HCT116 (cell line): ENCODE measurements around the gene TEDC1. TPM values are rescaled to one million over a fixed set of nuclear protein-coding genes. Genes with fewer than 3 reads are reported as not detected.

Experiments used
- ATAC-seq: fragments of 200-7000 bp; cut with Tn5 transposase; 2 replicates; pipeline ENCODE4 v1.9.1; 2020; ENCODE audit warnings: mild to moderate bottlenecking, moderate library complexity
- BruUV-seq: library from RNA; stranded (reverse); fragments of 400-500 nt; replicated peaks from 2 replicates; lab custom pipeline; 2021; lab: Mats Ljungman, UMichigan
- CTCF ChIA-PET: fragments of 300-600 bp; sonication (Branson Sonifier 250); formaldehyde crosslinking; loops from one replicate; lab custom pipeline; 2021; ENCODE audit warnings: antibody characterized with exemption; lab: Charles Lee
- POLR2A ChIA-PET: fragments of 300-600, 350-600 bp; sonication (Branson Sonifier 250); formaldehyde crosslinking; loops from one replicate; lab custom pipeline; 2021; ENCODE audit warnings: antibody characterized with exemption; lab: Charles Lee
- RAD21 ChIA-PET, 2 experiments: fragments of 300-600 bp; sonication (Branson Sonifier 250); formaldehyde crosslinking; loops; one replicate each; lab custom pipeline; 2023; ENCODE audit warnings: low total read pairs in 2 of 2; ENCODE audit not compliant: uncharacterized antibody in 2 of 2, unreplicated experiment in 2 of 2, low non-redundant PET in 1 of 2; lab: Charles Lee
- DNase-seq: peaks from one replicate; pipeline ENCODE4 v3.0.0-alpha.2; 2010; ENCODE audit warnings: low read depth, low spot score
- H2AFZ ChIP-seq: fragments of 200-600 bp; shearing (Covaris generic), sonication (generic); 2 replicates; pipeline ENCODE4 v1.6.1; 2017; ENCODE audit warnings: low read depth, mixed run types, mixed read lengths, antibody characterized with exemption, low read length; ENCODE audit not compliant: poor library complexity, severe bottlenecking
- H3K27ac ChIP-seq: 2 replicates; pipeline ENCODE4 v1.5.1; 2012; ENCODE audit warnings: low read depth, low read length
- H3K27me3 ChIP-seq: fragments of 200-600 bp; sonication (generic); 2 replicates; pipeline ENCODE4 v1.6.1; 2016; ENCODE audit warnings: mixed run types, low read length, mixed read lengths; ENCODE audit not compliant: insufficient read depth
- H3K36me3 ChIP-seq, 2 experiments: fragments of 200-500 bp in 1 of 2; fragments of 200-600 bp in 1 of 2; sonication (Bioruptor generic) in 1 of 2; sonication (generic) in 1 of 2; 2 replicates each; pipeline versions ENCODE4 v1.5.1 to v1.6.1; 2014 to 2016; ENCODE audit warnings: low read length in 2 of 2, inconsistent platforms in 1 of 2, mixed read lengths in 1 of 2, mixed run types in 1 of 2; ENCODE audit not compliant: insufficient read depth in 2 of 2, control insufficient read depth in 1 of 2
- H3K4me1 ChIP-seq, 2 experiments: fragments of 200-600 bp in 1 of 2; sonication (generic) in 1 of 2; 2 replicates each; pipeline versions ENCODE4 v1.5.1 to v1.6.1; 2012 to 2017; ENCODE audit warnings: low read length in 2 of 2, inconsistent platforms in 1 of 2, mild to moderate bottlenecking in 1 of 2, mixed read lengths in 1 of 2, mixed run types in 1 of 2, moderate library complexity in 1 of 2; ENCODE audit not compliant: insufficient read depth in 2 of 2, control insufficient read depth in 1 of 2
- H3K4me2 ChIP-seq: fragments of 200-600 bp; sonication (generic); 2 replicates; pipeline ENCODE4 v1.6.1; 2017; ENCODE audit warnings: mixed run types, low read length, mixed read lengths
- H3K4me3 ChIP-seq, 2 experiments: fragments of 200-600 bp in 1 of 2; sonication (generic) in 1 of 2; replicated peaks in 1 of 2; 2 replicates each; pipeline ENCODE4 v1.5.1; 2011 to 2016; ENCODE audit warnings: low read length in 2 of 2, control low read depth in 1 of 2, low read depth in 1 of 2, mild to moderate bottlenecking in 1 of 2, mixed read lengths in 1 of 2, mixed run types in 1 of 2
- H3K79me2 ChIP-seq: fragments of 200-600 bp; sonication (generic); 2 replicates; pipeline ENCODE4 v1.6.1; 2017; ENCODE audit warnings: mild to moderate bottlenecking, mixed run types, low read length, moderate library complexity, mixed read lengths; ENCODE audit not compliant: insufficient read depth
- H3K9ac ChIP-seq: fragments of 200-600 bp; sonication (generic); 2 replicates; pipeline ENCODE4 v1.6.1; 2016; ENCODE audit warnings: low read length, mixed read lengths
- H3K9me2 ChIP-seq: fragments of 200-600 bp; sonication (generic), shearing (Covaris generic); 2 replicates; pipeline ENCODE4 v1.6.1; 2017; ENCODE audit warnings: mixed run types, mild to moderate bottlenecking, moderate library complexity; ENCODE audit not compliant: insufficient read depth
- H3K9me3 ChIP-seq, 2 experiments: fragments of 200-500 bp in 1 of 2; fragments of 200-600 bp in 1 of 2; sonication (Bioruptor generic) in 1 of 2; sonication (generic) in 1 of 2; 2 replicates each; pipeline ENCODE4 v1.6.1; 2014 to 2017; ENCODE audit warnings: low read length in 2 of 2, mixed read lengths in 2 of 2, inconsistent platforms in 1 of 2, low read depth in 1 of 2, mild to moderate bottlenecking in 1 of 2, mixed run types in 1 of 2, moderate library complexity in 1 of 2; ENCODE audit not compliant: control insufficient read depth in 1 of 2, insufficient read depth in 1 of 2
- H4K20me1 ChIP-seq: fragments of 200-600 bp; sonication (generic), shearing (Covaris generic); 2 replicates; pipeline ENCODE4 v1.6.1; 2017; ENCODE audit warnings: mixed run types, mild to moderate bottlenecking, moderate library complexity; ENCODE audit not compliant: insufficient read depth
- EGR1 ChIP-seq: IDR thresholded peaks from 2 replicates; pipeline ENCODE4 v1.6.1; 2012; ENCODE audit warnings: low read depth
- EZH2phosphoT487 ChIP-seq: fragments of 200-600 bp; IDR thresholded peaks from 2 replicates; pipeline ENCODE4 v1.6.1; 2018; ENCODE audit warnings: antibody characterized with exemption, borderline replicate concordance
- JUND ChIP-seq: IDR thresholded peaks from 2 replicates; pipeline ENCODE4 v1.6.1; 2012
- POLR2A ChIP-seq: IDR thresholded peaks from 2 replicates; pipeline ENCODE4 v1.7.0; 2011; ENCODE audit warnings: borderline replicate concordance; ENCODE audit not compliant: insufficient read depth, insufficient read length; ENCODE audit errors: extremely low read depth
- RAD21 ChIP-seq: IDR thresholded peaks from 2 replicates; pipeline ENCODE4 v1.6.1; 2012; ENCODE audit warnings: low read depth, mild to moderate bottlenecking
- SIN3A ChIP-seq: IDR thresholded peaks from 2 replicates; pipeline ENCODE4 v1.6.1; 2012; ENCODE audit warnings: low read depth
- TCF7L2 ChIP-seq: IDR thresholded peaks from 2 replicates; pipeline ENCODE4 v1.7.0; 2011; ENCODE audit warnings: borderline replicate concordance, inconsistent platforms; ENCODE audit not compliant: insufficient read depth, insufficient read length; ENCODE audit errors: extremely low read depth
- ZFX ChIP-seq: fragments of 450-650 bp; IDR thresholded peaks from 2 replicates; pipeline ENCODE4 v1.6.1; 2017
- intact Hi-C: fragments of 100-400 bp; cut with micrococcal nuclease; formaldehyde crosslinking; loops from 2 replicates; pipeline ENCODE4 v1.10.0; 2022
- total RNA-seq: library from RNA; stranded (reverse); gene quantifications from one replicate; pipeline ENCODE4 v1.2.1, GENCODE V29; 2021; ENCODE audit not compliant: unreplicated experiment
- TF ChIP-seq, protein P1 (sequence below): IDR thresholded peaks from 2 replicates; pipeline ENCODE4 v1.6.1; 2012
- TF ChIP-seq, protein P2 (sequence below): IDR thresholded peaks from 2 replicates; pipeline ENCODE4 v1.6.1; 2012; ENCODE audit warnings: low read depth
- TF ChIP-seq, protein P3 (sequence below), 3 experiments: fragments of 200-600 bp in 1 of 3; sonication (generic) in 1 of 3; IDR thresholded peaks in 2 of 3; conservative IDR thresholded peaks in 1 of 3; 2 replicates each; pipeline ENCODE4 v1.5.1; 2012 to 2017; ENCODE audit warnings: low read depth in 2 of 3, low read length in 2 of 3, antibody characterized with exemption in 1 of 3, borderline replicate concordance in 1 of 3, control low read depth in 1 of 3, mild to moderate bottlenecking in 1 of 3, mixed read lengths in 1 of 3, mixed run types in 1 of 3, moderate library complexity in 1 of 3; ENCODE audit not compliant: insufficient read depth in 1 of 3

Gene TEDC1
- total RNA-seq, 1 experiment from 2014 or later, result 40.4 TPM

DNA sequence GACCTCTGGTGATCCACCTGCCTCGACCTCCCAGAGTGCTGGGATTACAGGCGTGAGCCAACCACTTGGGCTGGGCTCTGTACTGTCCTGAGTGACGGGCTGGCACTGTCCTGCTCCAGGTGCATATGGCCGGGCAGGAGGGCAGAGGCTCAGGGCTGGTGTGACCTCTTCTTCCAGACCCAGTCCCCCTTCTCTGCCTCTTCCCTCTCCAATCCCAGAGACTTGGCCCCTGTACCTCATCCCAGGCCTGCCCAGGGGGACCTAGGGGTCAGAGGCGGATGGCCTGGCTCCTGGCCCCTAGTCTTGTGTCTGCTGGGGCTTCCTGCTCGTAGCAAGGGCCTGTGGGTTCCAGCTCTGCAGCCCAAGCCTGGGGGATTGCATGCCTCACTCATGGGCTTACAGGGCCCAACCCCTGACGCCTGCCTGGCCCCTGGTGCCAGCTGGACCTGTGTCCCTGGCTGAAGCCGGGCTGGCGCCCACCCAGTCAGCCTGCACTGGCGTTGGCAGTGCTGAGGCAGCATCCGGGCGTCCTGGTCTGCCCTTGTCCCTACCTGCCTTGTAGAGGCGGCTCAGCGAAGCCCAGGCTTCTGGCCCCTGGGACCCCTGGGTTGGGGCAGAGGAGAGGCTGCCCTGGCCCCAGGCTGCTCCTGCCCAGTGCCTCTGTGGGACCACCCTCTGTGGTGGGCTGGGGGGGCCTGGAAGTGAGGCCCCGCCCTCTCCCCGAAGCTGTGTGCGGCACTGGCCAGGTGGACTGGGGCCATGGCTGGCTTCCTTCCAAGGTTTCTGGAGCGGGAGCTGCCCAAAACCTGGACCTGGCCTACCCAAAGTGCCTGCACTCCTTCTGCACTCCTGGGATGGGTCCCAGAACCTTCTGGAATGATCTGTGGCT is 4.3 kb downstream of the TEDC1 start:
- Histone ChIP-seq H3K4me1 (peaks cover 4 to 9% of the 10 kb centered on the region in 2 experiments; a peak in 3 of 4 replicates), H3K27ac (no peak overlapping the region; the same call in 1 of the 2 replicates), H3K4me3 (no peak overlapping the region), H3K27me3 (no peaks in the 10 kb centered on the region), H2AFZ (no peak overlapping the region)
- no peak for DNase-seq
- no peak for TF ChIP-seq ZFX
- no peak for TF ChIP-seq EZH2phosphoT487
- TF ChIP-seq, protein P1, sequence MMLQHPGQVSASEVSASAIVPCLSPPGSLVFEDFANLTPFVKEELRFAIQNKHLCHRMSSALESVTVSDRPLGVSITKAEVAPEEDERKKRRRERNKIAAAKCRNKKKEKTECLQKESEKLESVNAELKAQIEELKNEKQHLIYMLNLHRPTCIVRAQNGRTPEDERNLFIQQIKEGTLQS, result no peak
- TF ChIP-seq, protein P2, sequence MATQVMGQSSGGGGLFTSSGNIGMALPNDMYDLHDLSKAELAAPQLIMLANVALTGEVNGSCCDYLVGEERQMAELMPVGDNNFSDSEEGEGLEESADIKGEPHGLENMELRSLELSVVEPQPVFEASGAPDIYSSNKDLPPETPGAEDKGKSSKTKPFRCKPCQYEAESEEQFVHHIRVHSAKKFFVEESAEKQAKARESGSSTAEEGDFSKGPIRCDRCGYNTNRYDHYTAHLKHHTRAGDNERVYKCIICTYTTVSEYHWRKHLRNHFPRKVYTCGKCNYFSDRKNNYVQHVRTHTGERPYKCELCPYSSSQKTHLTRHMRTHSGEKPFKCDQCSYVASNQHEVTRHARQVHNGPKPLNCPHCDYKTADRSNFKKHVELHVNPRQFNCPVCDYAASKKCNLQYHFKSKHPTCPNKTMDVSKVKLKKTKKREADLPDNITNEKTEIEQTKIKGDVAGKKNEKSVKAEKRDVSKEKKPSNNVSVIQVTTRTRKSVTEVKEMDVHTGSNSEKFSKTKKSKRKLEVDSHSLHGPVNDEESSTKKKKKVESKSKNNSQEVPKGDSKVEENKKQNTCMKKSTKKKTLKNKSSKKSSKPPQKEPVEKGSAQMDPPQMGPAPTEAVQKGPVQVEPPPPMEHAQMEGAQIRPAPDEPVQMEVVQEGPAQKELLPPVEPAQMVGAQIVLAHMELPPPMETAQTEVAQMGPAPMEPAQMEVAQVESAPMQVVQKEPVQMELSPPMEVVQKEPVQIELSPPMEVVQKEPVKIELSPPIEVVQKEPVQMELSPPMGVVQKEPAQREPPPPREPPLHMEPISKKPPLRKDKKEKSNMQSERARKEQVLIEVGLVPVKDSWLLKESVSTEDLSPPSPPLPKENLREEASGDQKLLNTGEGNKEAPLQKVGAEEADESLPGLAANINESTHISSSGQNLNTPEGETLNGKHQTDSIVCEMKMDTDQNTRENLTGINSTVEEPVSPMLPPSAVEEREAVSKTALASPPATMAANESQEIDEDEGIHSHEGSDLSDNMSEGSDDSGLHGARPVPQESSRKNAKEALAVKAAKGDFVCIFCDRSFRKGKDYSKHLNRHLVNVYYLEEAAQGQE, result no peak
- no peak for TF ChIP-seq JUND
- no peak for TF ChIP-seq RAD21
- no peak for TF ChIP-seq SIN3A
- no peak for TF ChIP-seq TCF7L2
- TF ChIP-seq, protein P3, sequence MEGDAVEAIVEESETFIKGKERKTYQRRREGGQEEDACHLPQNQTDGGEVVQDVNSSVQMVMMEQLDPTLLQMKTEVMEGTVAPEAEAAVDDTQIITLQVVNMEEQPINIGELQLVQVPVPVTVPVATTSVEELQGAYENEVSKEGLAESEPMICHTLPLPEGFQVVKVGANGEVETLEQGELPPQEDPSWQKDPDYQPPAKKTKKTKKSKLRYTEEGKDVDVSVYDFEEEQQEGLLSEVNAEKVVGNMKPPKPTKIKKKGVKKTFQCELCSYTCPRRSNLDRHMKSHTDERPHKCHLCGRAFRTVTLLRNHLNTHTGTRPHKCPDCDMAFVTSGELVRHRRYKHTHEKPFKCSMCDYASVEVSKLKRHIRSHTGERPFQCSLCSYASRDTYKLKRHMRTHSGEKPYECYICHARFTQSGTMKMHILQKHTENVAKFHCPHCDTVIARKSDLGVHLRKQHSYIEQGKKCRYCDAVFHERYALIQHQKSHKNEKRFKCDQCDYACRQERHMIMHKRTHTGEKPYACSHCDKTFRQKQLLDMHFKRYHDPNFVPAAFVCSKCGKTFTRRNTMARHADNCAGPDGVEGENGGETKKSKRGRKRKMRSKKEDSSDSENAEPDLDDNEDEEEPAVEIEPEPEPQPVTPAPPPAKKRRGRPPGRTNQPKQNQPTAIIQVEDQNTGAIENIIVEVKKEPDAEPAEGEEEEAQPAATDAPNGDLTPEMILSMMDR (IDR thresholded peaks at IDR 0.05 in 2 of 3, conservative IDR thresholded peaks at IDR 0.05 in 1 of 3; ENCODE audit: borderline replicate concordance in 1 of 3, insufficient read depth in 1 of 3, low read depth in 2 of 3, low read length in 2 of 3), result no peak
- no peak for TF ChIP-seq EGR1
- no peak for TF ChIP-seq POLR2A
- TF ChIP-seq, all 23 proteins: peak for 0
- ChIA-PET CTCF (no interaction called here), RAD21 (no interaction called here), POLR2A (no interaction called here)
- ATAC-seq, result no peak
- no peaks in the 10 kb centered on the region; the same call in 1 of the 2 replicates for H4K20me1 ChIP-seq
- no peaks in the 10 kb centered on the region for H3K9me2 ChIP-seq
- intact Hi-C loops, result no loop called here
- H3K9me3 ChIP-seq, result no peaks in the 10 kb centered on the region
- peaks cover 13% of the 10 kb centered on the region for H3K79me2 ChIP-seq
- H3K4me2 ChIP-seq, result no peak overlapping the region
- BruUV-seq, result no TSS peak
- H3K9ac ChIP-seq, result no peak overlapping the region
- H3K36me3 ChIP-seq, result 0 out of 4 replicates have a peak, but pooled peaks cover 0 to 3% of the 10 kb centered on the region in 2 experiments
